NT2/D1 (cell line): ENCODE data around the gene OTP.

Source experiments
- SUZ12 ChIP-seq: IDR thresholded peaks from 2 replicates; pipeline ENCODE4 v1.6.1; 2011; ENCODE audit not compliant: insufficient read length, insufficient read depth; ENCODE audit errors: extremely low read depth
- YY1 ChIP-seq: IDR thresholded peaks from 2 replicates; pipeline ENCODE4 v1.6.1; 2011; ENCODE audit not compliant: insufficient read length, insufficient read depth
- ZNF274 ChIP-seq: IDR thresholded peaks from 2 replicates; pipeline ENCODE4 v1.6.1; 2011; ENCODE audit warnings: mild to moderate bottlenecking, low read depth, low read length

DNA sequence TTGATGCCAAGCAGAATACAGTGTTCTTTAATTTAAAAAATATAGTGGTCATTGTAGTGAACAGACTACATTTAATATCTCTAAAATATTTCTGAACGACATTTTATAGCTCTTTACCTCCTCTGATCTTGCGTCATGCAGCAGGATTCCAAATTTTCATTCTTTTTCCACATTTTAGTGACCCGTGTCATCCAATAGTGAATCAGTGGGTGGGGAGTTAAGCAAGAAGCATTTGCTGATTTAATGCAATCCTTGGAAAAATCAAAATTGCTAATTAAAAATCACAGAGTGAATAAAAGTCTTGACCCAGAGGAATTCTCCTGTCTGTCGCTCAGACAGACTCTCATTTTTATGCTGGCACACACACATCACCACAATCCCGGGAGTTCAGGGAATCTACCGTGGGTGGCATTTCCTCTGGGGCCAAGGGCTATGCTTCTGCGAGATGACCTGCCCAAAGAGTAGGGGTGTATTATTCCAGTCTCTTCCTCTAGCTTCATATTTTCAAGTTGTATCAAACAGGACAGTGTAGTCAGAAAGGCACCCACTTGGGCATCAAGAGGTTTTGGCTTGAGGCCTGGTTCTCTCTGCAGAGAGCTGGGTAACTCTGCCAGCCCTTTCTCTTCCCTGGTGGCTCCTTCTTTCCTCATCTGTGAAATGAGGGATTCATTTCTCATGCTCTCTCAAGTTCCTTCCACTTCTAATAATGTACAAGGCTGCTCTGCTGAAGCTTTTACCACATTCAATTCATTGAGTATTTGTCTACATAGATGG, 24.8 kb upstream of the OTP start:
- TF ChIP-seq ZNF274 (no peak), YY1 (no peak), SUZ12 (no peak)
